Measurements from ENCODE around the gene RALGAPB.

Gene RALGAPB

DNA sequence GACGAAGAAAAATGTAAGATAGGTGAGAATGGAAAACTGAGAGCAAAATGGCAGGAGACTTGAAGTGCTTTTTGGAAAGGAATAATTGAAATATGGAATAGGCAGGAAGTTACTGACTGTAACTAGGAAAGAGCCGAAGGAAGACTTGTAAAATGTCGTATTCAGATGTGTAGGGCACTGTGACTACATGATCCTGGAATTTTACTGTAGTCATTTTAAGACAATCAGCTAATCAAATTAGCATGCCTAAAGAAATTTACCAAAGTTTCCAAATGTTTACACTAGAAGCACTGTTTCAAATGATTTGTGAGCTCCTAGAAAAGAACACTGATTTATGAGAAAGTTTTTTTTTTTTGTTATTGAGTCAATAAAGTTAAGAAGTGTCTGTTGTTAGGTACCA, 87.1 kb downstream of the RALGAPB start (continued):
- TF ChIP-seq ZNF23 (tag by site-specific recombination; IDR thresholded peaks at IDR 0.05; ENCODE audit: borderline replicate concordance) (no peak), ZNF138 (tag by site-specific recombination; IDR thresholded peaks at IDR 0.05; ENCODE audit: borderline replicate concordance) (no peak), BCL11B (tag by site-specific recombination; IDR thresholded peaks at IDR 0.05; ENCODE audit: low read depth) (no peak), ZXDB (tag by site-specific recombination; IDR thresholded peaks at IDR 0.05) (no peak), ZNF426 (tag by site-specific recombination; IDR thresholded peaks at IDR 0.05) (no peak)

DNA sequence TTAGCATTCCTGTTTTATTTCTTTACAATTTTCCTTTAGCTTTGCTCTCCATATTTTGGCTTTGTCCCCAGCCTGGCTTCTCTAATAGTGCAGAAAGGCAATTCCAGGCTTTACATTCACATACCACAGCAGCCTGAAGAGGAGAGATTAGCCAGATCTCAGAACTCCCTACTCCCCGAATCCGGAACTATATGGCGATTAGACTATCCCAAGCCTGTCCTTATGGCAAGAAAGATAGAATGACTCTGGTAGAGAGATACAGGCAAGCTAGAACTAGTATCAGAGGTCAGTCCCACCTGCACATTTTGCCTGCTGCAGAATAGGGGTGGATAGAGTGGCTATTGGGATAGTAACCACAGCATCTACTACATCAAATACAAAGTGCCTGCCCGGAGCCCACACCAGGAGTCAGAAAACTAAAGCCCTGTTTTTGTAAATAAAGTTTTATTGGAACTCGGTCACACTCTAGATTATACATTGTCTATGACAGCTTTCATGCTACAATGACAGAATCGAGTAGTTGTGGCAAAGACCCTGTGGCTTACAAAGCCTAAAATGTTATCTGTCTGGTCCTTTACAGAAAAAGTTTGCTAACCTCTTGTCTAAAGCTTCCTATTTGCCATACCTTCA, 91.3 kb downstream of the RALGAPB start:
- ChIA-PET CTCF (no interaction called here), POLR2A (no interaction called here)
- H3K27ac ChIP-seq (ENCODE audit: extremely low read depth, low read depth, low read length), result no peak overlapping the region
- H3K9me3 ChIP-seq (ENCODE audit: control insufficient read depth, insufficient read depth, low read depth, low read length), result no peaks in the 10 kb centered on the region
- TF ChIP-seq ZNF184 (tag by site-specific recombination; IDR thresholded peaks at IDR 0.05) (no peak), ZNF768 (tag by site-specific recombination; IDR thresholded peaks at IDR 0.05) (no peak), ZNF830 (tag by site-specific recombination; IDR thresholded peaks at IDR 0.05; ENCODE audit: low read depth) (no peak), ZNF223 (tag by site-specific recombination; IDR thresholded peaks at IDR 0.05) (no peak), ZNF174 (tag by site-specific recombination; IDR thresholded peaks at IDR 0.05) (no peak)
- TF ChIP-seq, protein P1, sequence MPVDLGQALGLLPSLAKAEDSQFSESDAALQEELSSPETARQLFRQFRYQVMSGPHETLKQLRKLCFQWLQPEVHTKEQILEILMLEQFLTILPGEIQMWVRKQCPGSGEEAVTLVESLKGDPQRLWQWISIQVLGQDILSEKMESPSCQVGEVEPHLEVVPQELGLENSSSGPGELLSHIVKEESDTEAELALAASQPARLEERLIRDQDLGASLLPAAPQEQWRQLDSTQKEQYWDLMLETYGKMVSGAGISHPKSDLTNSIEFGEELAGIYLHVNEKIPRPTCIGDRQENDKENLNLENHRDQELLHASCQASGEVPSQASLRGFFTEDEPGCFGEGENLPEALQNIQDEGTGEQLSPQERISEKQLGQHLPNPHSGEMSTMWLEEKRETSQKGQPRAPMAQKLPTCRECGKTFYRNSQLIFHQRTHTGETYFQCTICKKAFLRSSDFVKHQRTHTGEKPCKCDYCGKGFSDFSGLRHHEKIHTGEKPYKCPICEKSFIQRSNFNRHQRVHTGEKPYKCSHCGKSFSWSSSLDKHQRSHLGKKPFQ (tag by site-specific recombination; IDR thresholded peaks at IDR 0.05), result no peak
- TF ChIP-seq, protein P2, sequence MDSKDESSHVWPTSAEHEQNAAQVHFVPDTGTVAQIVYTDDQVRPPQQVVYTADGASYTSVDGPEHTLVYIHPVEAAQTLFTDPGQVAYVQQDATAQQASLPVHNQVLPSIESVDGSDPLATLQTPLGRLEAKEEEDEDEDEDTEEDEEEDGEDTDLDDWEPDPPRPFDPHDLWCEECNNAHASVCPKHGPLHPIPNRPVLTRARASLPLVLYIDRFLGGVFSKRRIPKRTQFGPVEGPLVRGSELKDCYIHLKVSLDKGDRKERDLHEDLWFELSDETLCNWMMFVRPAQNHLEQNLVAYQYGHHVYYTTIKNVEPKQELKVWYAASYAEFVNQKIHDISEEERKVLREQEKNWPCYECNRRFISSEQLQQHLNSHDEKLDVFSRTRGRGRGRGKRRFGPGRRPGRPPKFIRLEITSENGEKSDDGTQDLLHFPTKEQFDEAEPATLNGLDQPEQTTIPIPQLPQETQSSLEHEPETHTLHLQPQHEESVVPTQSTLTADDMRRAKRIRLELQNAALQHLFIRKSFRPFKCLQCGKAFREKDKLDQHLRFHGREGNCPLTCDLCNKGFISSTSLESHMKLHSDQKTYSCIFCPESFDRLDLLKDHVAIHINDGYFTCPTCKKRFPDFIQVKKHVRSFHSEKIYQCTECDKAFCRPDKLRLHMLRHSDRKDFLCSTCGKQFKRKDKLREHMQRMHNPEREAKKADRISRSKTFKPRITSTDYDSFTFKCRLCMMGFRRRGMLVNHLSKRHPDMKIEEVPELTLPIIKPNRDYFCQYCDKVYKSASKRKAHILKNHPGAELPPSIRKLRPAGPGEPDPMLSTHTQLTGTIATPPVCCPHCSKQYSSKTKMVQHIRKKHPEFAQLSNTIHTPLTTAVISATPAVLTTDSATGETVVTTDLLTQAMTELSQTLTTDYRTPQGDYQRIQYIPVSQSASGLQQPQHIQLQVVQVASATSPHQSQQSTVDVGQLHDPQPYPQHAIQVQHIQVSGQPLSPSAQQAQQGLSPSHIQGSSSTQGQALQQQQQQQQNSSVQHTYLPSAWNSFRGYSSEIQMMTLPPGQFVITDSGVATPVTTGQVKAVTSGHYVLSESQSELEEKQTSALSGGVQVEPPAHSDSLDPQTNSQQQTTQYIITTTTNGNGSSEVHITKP (tag by site-specific recombination; IDR thresholded peaks at IDR 0.05), result no peak
- TF ChIP-seq, protein P3, sequence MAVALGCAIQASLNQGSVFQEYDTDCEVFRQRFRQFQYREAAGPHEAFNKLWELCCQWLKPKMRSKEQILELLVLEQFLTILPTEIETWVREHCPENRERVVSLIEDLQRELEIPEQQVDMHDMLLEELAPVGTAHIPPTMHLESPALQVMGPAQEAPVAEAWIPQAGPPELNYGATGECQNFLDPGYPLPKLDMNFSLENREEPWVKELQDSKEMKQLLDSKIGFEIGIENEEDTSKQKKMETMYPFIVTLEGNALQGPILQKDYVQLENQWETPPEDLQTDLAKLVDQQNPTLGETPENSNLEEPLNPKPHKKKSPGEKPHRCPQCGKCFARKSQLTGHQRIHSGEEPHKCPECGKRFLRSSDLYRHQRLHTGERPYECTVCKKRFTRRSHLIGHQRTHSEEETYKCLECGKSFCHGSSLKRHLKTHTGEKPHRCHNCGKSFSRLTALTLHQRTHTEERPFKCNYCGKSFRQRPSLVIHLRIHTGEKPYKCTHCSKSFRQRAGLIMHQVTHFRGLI (tag by site-specific recombination; IDR thresholded peaks at IDR 0.05), result no peak
- TF ChIP-seq, protein P4, sequence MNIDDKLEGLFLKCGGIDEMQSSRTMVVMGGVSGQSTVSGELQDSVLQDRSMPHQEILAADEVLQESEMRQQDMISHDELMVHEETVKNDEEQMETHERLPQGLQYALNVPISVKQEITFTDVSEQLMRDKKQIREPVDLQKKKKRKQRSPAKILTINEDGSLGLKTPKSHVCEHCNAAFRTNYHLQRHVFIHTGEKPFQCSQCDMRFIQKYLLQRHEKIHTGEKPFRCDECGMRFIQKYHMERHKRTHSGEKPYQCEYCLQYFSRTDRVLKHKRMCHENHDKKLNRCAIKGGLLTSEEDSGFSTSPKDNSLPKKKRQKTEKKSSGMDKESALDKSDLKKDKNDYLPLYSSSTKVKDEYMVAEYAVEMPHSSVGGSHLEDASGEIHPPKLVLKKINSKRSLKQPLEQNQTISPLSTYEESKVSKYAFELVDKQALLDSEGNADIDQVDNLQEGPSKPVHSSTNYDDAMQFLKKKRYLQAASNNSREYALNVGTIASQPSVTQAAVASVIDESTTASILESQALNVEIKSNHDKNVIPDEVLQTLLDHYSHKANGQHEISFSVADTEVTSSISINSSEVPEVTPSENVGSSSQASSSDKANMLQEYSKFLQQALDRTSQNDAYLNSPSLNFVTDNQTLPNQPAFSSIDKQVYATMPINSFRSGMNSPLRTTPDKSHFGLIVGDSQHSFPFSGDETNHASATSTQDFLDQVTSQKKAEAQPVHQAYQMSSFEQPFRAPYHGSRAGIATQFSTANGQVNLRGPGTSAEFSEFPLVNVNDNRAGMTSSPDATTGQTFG (tag by site-specific recombination; IDR thresholded peaks at IDR 0.05; ENCODE audit: borderline replicate concordance), result no peak
- TF ChIP-seq, protein P5, sequence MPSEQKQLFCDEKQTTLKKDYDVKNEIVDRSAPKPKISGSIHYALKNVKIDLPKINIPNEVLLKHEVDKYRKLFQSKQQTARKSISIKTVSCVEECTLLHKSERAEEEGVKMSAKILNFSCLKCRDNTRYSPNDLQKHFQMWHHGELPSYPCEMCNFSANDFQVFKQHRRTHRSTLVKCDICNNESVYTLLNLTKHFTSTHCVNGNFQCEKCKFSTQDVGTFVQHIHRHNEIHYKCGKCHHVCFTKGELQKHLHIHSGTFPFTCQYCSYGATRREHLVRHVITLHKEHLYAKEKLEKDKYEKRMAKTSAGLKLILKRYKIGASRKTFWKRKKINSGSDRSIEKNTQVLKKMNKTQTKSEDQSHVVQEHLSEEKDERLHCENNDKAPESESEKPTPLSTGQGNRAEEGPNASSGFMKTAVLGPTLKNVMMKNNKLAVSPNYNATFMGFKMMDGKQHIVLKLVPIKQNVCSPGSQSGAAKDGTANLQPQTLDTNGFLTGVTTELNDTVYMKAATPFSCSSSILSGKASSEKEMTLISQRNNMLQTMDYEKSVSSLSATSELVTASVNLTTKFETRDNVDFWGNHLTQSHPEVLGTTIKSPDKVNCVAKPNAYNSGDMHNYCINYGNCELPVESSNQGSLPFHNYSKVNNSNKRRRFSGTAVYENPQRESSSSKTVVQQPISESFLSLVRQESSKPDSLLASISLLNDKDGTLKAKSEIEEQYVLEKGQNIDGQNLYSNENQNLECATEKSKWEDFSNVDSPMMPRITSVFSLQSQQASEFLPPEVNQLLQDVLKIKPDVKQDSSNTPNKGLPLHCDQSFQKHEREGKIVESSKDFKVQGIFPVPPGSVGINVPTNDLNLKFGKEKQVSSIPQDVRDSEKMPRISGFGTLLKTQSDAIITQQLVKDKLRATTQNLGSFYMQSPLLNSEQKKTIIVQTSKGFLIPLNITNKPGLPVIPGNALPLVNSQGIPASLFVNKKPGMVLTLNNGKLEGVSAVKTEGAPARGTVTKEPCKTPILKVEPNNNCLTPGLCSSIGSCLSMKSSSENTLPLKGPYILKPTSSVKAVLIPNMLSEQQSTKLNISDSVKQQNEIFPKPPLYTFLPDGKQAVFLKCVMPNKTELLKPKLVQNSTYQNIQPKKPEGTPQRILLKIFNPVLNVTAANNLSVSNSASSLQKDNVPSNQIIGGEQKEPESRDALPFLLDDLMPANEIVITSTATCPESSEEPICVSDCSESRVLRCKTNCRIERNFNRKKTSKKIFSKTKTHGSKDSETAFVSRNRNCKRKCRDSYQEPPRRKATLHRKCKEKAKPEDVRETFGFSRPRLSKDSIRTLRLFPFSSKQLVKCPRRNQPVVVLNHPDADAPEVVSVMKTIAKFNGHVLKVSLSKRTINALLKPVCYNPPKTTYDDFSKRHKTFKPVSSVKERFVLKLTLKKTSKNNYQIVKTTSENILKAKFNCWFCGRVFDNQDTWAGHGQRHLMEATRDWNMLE (tag by site-specific recombination; conservative IDR thresholded peaks at IDR 0.05; ENCODE audit: low read depth), result no peak
- TF ChIP-seq, protein P6, sequence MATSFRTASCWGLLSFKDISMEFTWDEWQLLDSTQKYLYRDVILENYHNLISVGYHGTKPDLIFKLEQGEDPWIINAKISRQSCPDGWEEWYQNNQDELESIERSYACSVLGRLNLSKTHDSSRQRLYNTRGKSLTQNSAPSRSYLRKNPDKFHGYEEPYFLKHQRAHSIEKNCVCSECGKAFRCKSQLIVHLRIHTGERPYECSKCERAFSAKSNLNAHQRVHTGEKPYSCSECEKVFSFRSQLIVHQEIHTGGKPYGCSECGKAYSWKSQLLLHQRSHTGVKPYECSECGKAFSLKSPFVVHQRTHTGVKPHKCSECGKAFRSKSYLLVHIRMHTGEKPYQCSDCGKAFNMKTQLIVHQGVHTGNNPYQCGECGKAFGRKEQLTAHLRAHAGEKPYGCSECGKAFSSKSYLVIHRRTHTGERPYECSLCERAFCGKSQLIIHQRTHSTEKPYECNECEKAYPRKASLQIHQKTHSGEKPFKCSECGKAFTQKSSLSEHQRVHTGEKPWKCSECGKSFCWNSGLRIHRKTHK (tag by site-specific recombination; IDR thresholded peaks at IDR 0.05), result no peak
- H3K4me1 ChIP-seq (ENCODE audit: control insufficient read depth, insufficient read depth, low read length), result no peaks in the 10 kb centered on the region
- H3K36me3 ChIP-seq (ENCODE audit: control insufficient read depth in 2 of 2, insufficient read depth in 1 of 2, low read length in 2 of 2), result peaks cover 7 to 69% of the 10 kb centered on the region in 2 experiments
- H3K4me3 ChIP-seq (ENCODE audit: low read depth, low read length), result no peak overlapping the region

Data from HEK293 (cell line).